ENCODE data around the gene DNASE2. TPM values are rescaled to one million over a fixed set of nuclear protein-coding genes. Genes with fewer than 3 reads are reported as not detected.

The DNASE2 gene
- polyA plus RNA-seq, 1 donor (not counting 4 experiments of a cell fraction or from before 2014, with no cell fraction given): 23.5 TPM

GRCh38 chr19:12913851-12914690, 32.8 kb upstream of the DNASE2 start:
- peak overlapping the region; percentile 83 for H2AFZ ChIP-seq (ENCODE audit: control insufficient read depth, low read length)
- no peak overlapping the region for H3K27ac ChIP-seq (ENCODE audit: control insufficient read depth, insufficient read depth, low read length)
- dilution Hi-C loops (cut with MboI; ENCODE audit: extremely low pct_ligation_motif_present, low sequenced_read_pairs): no loop called here

DNA sequence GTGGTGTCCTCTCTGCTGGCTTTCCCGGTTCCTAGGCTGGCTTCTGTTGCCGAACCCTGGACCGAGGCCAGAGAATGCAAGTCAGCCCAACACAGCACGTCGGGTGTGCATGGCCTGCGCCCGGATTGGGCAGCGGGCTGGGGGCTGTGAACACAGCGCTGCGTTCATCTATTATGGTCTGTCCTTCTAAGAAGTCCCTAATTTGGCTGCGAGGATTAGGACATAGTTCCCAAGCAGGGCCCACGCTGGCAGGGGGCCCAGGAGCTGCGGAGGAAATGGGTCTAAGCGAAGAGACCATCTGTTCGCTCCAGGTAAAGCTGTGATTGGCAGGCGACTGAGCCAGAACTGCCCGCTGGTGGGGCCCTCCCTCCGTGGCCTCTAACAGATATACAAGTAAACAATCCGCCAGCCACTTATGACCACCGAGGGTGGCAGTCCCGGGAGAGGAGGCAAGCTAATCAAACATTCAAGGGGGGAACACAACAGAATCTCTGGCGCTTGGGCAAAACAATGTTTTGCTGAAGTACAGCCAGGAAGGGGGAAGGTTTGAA, 31.8 kb upstream of the DNASE2 start:
- no peaks in the 10 kb centered on the region for H3K27me3 ChIP-seq (ENCODE audit: control insufficient read depth, extremely low read depth, insufficient read depth, low read length)
- no peak for DNase-seq (ENCODE audit: low read depth, low spot score)
- no peak overlapping the region for H3K27ac ChIP-seq (ENCODE audit: control insufficient read depth, insufficient read depth, low read length)
- peak overlapping the region; percentile 83 for H2AFZ ChIP-seq (ENCODE audit: control insufficient read depth, low read length)
- H3K9ac ChIP-seq (ENCODE audit: control insufficient read depth, extremely low read depth, insufficient read depth, low read length): peak overlapping the region; percentile 33
- H3K4me2 ChIP-seq (ENCODE audit: control insufficient read depth, extremely low read depth, insufficient read depth, low read depth, low read length): peak overlapping the region; percentile 51
- H3K9me1 ChIP-seq (ENCODE audit: control insufficient read depth, extremely low read depth, insufficient read depth, low read length): no peaks in the 10 kb centered on the region
- FAIRE-seq: no peak
- no peaks in the 10 kb centered on the region for H4K20me1 ChIP-seq (ENCODE audit: control insufficient read depth, extremely low read depth, insufficient read depth, low read length)
- H3K9me3 ChIP-seq (ENCODE audit: control insufficient read depth, low read depth, low read length): no peaks in the 10 kb centered on the region
- no peaks in the 10 kb centered on the region for H3K79me2 ChIP-seq (ENCODE audit: control insufficient read depth, insufficient read depth, low read length)
- H3K4me1 ChIP-seq (ENCODE audit: control insufficient read depth, extremely low read depth, insufficient read depth, low read length): peaks cover 8% of the 10 kb centered on the region
- TF ChIP-seq EZH2 (IDR thresholded peaks at IDR 0.05; ENCODE audit: low read length) (no peak), CTCF (optimal IDR thresholded peaks at IDR 0.05 in 1 of 3, IDR thresholded peaks at IDR 0.05 in 1 of 3, conservative IDR thresholded peaks at IDR 0.05 in 1 of 3; ENCODE audit: extremely low read depth in 1 of 3, insufficient read depth in 2 of 3, low read length in 3 of 3) (no peak)
- H3K36me3 ChIP-seq (ENCODE audit: control insufficient read depth in 2 of 2, extremely low read depth in 1 of 2, insufficient read depth in 2 of 2, low read length in 2 of 2): no peaks in the 10 kb centered on the region
- H3K4me3 ChIP-seq (ENCODE audit: control insufficient read depth in 2 of 3, extremely low read depth in 1 of 3, insufficient read depth in 2 of 3, low read depth in 1 of 3, low read length in 3 of 3): peak overlapping the region in 1 of 3 experiments; percentile 10
- dilution Hi-C loops (cut with MboI; ENCODE audit: extremely low pct_ligation_motif_present, low sequenced_read_pairs): no loop called here

More at GRCh38 chr19:12913851-12914690, 32.8 kb upstream of the DNASE2 start:
- no peak overlapping the region for H3K4me2 ChIP-seq (ENCODE audit: control insufficient read depth, extremely low read depth, insufficient read depth, low read depth, low read length)
- no peak for FAIRE-seq
- no peak overlapping the region for H3K9ac ChIP-seq (ENCODE audit: control insufficient read depth, extremely low read depth, insufficient read depth, low read length)
- H3K36me3 ChIP-seq (ENCODE audit: control insufficient read depth in 2 of 2, extremely low read depth in 1 of 2, insufficient read depth in 2 of 2, low read length in 2 of 2): no peaks in the 10 kb centered on the region
- H3K9me1 ChIP-seq (ENCODE audit: control insufficient read depth, extremely low read depth, insufficient read depth, low read length): no peaks in the 10 kb centered on the region
- DNase-seq (ENCODE audit: low read depth, low spot score): no peak
- peaks cover 11% of the 10 kb centered on the region for H3K4me1 ChIP-seq (ENCODE audit: control insufficient read depth, extremely low read depth, insufficient read depth, low read length)
- H3K27me3 ChIP-seq (ENCODE audit: control insufficient read depth, extremely low read depth, insufficient read depth, low read length): no peaks in the 10 kb centered on the region
- no peak overlapping the region for H3K4me3 ChIP-seq (ENCODE audit: control insufficient read depth in 2 of 3, extremely low read depth in 1 of 3, insufficient read depth in 2 of 3, low read depth in 1 of 3, low read length in 3 of 3)
- TF ChIP-seq EZH2 (IDR thresholded peaks at IDR 0.05; ENCODE audit: low read length): no peak
- no peak for TF ChIP-seq CTCF (optimal IDR thresholded peaks at IDR 0.05 in 1 of 3, IDR thresholded peaks at IDR 0.05 in 1 of 3, conservative IDR thresholded peaks at IDR 0.05 in 1 of 3; ENCODE audit: extremely low read depth in 1 of 3, insufficient read depth in 2 of 3, low read length in 3 of 3)
- no peaks in the 10 kb centered on the region for H4K20me1 ChIP-seq (ENCODE audit: control insufficient read depth, extremely low read depth, insufficient read depth, low read length)
- no peaks in the 10 kb centered on the region for H3K9me3 ChIP-seq (ENCODE audit: control insufficient read depth, low read depth, low read length)
- no peaks in the 10 kb centered on the region for H3K79me2 ChIP-seq (ENCODE audit: control insufficient read depth, insufficient read depth, low read length)
